Dedifferentiated amniotic fluid mesenchymal stem cell (primary cell): ENCODE results near the gene STMP1.
"Not testable (repeated sequence)": the region's sequence is repeated elsewhere in the genome, so short reads cannot be mapped to it uniquely, and the experiment has no call there.

Experiments used
- DNase-seq: peaks from one replicate; pipeline ENCODE4 v3.0.0-alpha.2; 2016; ENCODE audit errors: extremely low spot score

Gene STMP1

DNA sequence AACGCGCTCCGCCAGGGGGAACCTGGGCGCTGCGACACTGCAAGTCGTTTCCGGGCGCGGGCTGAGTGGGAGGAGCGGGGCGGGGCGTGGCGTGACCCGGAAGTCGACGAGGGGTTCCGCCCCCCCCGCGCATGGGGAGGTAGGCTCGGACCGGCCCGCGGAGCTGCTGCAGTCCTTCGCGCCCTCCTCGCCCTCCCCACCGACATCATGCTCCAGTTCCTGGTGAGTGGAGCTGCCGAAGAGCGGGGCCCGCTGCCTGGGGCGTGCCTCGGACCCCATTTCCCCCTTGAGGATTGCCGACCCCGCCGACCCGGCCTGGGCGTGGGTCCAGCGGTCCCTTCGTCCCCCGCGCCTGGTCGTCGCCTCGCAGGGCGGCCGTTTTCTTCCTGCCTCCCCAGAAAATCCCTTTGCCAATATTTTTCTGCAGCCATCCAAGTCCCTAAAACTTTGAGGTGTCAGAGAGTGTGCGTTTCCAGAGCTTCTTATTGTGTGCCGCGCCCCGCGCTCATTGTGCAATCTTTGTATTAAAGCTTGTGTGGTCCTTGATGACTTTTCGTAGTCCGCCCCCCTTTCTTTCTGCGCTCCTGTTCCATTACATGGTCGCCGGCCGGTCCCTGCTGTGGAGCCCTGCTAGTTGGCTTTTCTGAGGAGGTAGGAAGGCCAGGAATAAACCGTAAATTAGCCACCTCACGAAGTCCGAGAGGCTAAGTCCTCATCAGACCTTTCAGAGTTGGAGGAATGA, at the start of gene STMP1:
STMP1 (plus strand) TSS at position 142 of the 742 bp plus-strand sequence.
- peak; percentile 94 for DNase-seq

- no peak for DNase-seq
These were observed 46.2 kb upstream of the STMP1 start for GRCh38 chr7:135616136-135616535.

DNA sequence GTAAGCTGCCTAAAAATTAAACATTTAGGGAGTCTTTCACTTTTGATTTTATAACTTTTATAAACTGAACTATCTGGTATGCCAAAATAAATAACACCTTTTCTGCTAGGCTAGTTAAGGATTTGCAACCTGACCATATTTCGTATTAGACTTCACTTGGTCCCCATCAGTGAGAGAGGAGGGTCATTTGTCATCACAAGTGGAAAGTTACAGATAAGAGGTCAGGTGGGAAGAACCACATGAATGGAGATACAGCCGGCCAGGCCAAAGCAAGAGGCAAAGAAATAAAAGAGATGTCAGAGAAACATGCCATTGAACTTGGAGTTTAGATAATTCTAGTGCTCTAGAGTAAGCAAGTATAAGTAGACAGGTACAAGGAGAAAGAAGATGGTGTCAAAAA, 44.5 kb upstream of the STMP1 start:
- no peak for DNase-seq

DNA sequence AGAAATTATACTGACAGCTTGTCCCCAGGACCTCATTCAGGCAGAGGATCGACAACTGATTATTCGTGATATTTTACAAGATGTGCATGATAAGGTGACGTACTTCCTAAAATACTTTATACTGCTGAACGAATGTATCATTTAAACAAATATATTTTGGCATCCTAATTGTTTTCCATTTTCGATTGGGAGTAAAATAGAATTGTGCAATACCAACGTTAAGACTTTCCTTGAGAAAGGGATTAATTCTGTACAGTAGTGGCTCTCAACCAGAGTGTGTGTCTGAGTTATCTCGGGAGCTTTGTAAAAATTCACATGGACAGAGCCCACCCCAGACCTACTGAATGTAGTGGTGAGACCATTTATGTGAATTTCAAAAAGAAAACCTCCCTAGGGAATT, 43.8 kb upstream of the STMP1 start:
- no peak for DNase-seq

- DNase-seq, result no peak
These were observed 41.9 kb upstream of the STMP1 start for GRCh38 chr7:135620447-135620846.

GRCh38 chr7:135620980-135621850, 41.1 kb upstream of the STMP1 start:
- peak; percentile 94 for DNase-seq

- DNase-seq, result no peak
These were observed 28.0 kb upstream of the STMP1 start for GRCh38 chr7:135634191-135634878.

- not testable (repeated sequence) for DNase-seq
These were observed 22.6 kb upstream of the STMP1 start for GRCh38 chr7:135639690-135640089.

GRCh38 chr7:135644154-135644553, 18.2 kb upstream of the STMP1 start:
- DNase-seq, result no peak

GRCh38 chr7:135644729-135645128, 17.6 kb upstream of the STMP1 start:
- no peak for DNase-seq

DNA sequence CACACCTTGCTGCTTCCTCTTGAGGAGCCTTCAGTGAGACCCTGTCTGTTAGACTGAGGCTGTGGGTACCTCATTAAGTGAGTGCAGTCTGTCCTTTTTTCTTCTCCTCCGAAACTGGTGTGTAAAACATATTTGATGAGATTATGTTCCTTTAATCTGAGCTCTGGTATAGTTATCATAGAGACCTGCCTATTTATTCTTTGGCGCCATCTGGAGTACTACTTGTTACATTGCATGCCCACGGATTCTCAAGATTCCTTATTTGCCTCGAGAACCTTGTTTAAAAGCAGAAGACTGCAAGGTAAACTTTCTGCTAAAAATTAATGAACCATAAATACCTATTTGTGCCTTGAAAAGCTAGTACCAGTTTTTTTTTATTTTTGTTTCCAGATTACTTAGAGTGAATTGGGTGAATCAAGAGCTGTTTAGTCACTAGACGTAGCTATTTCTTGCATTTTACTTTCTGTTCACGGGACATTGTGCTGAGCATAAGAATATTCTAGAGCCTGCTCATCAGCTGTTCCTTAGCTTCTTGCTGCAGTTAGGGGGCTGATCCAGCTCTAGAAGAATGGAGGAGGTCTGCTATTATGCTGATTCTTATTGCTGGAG, 16.9 kb upstream of the STMP1 start:
- DNase-seq, result peak; percentile 68

DNA sequence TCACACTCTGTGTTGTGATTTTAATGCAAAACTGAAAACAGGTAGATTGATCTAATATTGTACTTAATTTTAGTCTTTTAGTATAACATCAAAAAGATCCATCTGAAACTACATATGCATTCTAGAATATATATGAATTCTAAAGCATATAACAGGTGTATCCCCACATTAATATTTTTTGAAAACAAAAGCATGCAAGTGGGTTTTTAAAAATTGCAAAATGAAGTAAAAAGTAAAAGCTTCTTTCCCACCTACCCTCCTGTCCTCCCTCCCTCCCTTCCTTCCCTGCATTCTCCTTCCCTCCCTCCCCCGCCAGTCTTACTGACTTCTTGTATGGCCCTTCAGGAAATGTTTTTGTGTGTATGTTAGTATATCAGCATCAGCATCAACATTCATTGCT, 14.6 kb upstream of the STMP1 start:
- no peak for DNase-seq

DNA sequence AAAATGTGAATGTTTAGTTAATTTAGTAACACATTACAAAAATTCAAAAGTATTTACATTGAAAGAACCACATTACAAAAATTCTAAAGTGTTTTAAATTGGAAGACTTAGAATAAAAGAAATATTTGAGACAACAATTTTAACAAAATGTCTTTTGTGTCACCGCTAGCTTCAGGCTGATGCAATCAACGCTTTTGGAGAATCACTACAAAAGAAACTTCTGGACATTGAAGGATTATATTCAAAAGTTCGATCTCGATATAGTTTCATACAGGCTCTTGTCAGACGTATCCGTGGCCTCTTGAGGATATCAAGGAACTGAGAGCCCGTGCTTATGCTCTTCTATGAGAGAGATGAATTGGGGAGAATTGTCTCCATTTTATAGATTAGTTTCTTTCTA, 14.1 kb upstream of the STMP1 start:
- DNase-seq, result no peak

GRCh38 chr7:135650831-135651573, 11.3 kb upstream of the STMP1 start:
- no peak for DNase-seq

GRCh38 chr7:135653340-135654080, 8.8 kb upstream of the STMP1 start:
- DNase-seq, result no peak

DNA sequence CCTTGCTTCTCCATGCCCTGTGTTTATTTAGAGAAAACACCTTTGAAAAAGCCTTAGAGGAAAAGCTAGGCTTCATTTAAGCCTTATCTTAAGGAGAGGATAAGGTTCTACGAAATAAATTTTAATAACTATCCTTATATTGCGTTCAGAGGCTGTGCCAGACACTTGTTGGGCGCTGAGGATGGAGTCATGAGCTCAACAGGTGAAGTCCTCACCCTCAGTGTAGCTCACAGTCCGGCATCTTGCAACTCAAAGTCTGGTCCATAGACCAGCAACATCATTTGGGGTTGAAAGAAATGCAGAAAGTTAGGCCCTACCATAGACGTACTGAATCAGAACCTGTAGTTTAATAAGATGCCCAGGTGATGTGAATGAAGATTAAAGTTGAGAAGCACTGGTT, 3.8 kb upstream of the STMP1 start:
- no peak for DNase-seq

GRCh38 chr7:135659159-135659846, 3.0 kb upstream of the STMP1 start:
- DNase-seq, result no peak

DNA sequence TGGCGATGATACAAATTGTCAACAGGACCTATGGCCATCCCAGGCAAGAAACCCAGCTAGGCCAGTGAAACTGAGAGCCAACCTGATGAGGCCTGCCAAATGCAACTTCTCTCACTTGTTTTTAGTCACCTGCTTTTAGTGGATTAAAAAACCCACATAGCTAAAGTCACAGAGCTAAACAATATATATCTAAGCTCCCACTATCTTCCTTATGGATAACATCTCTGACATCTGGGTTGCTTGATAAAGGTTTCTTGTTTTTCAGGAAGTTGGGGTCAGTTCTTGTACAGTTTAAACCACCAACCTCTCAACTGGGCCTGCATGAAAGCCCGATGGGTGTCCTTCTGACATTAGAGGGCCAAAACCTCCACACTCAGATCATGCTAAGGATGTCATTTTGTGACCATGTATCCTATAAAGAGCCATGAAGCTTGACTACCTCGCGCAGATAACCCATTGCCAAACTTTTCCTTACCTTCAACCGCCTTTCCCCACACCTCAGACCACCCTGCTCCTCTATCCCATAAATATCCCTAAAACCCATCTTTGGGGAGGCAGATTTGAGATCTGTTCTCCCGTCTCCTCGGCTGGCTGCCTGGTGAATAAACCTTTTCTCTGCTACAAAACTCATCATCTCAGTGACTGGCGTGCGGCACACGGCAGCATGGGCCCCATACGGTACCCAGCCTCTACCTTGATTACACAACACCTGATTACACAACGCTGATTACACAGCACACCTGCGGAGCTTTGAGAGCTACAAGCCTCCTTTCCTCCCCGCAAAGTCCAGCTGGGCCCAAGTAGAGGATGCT, 797 bp upstream of the STMP1 start:
- no peak for DNase-seq

- DNase-seq, result no peak
These were observed 266 bp upstream of the STMP1 start for GRCh38 chr7:135662123-135662372.
